HG03565 (cell line): ENCODE results near the gene CALCB.
"Not testable (repeated sequence)": the region's sequence is repeated elsewhere in the genome, so short reads cannot be mapped to it uniquely, and the experiment has no call there.

Experiments used
- ATAC-seq: cut with Tn5 transposase; IDR thresholded peaks from one replicate; pipeline ENCODE4 v1.9.1; 2021; ENCODE audit warnings: mild to moderate bottlenecking, moderate library complexity; ENCODE audit not compliant: unreplicated experiment

CALCB gene

GRCh38 chr11:15073361-15074205 is at the start of gene CALCB:
CALCB (plus strand) TSS chr11:15073593; CDS start chr11:15074719, 1,126 bp downstream.
- no peak for ATAC-seq

DNA sequence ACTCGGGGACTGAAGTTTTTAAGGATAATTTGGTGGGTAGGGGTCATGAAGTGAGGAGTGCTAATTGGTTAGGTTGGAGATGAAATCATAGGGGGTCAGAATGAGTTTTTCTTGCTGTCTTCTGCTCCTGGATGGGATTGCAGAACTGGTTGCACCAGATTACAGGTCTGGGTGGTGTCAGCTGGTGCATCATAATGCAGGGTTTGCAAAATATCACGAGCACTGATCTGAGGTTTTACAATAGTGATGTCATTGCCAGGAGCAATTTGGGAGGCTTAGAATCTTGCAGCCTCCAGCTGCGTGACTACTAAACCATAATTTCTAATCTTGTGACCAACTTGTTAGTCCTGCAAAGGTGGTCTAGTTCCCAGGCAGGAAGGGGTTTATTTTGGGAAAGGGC is 46.4 kb upstream of the CALCB start:
- no peak for ATAC-seq

DNA sequence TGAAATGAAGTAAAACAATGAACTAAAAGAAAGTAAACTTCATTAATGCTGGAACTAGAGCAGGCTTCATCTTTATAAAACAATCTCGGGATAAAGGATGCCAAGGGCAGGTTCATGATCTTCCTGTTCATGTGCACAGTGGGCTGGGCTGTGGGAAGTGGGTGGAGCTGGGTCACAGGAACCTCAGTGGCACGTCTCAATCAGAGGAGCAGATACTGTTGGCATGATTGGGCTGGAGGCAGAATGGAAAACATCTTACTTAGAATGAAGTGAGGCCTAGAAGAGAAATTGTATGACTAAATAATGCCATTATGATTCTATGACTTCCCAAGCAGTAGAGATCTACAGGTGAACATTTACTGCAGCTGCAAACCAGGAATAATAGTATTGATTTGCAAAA is 45.4 kb upstream of the CALCB start:
- no peak for ATAC-seq

DNA sequence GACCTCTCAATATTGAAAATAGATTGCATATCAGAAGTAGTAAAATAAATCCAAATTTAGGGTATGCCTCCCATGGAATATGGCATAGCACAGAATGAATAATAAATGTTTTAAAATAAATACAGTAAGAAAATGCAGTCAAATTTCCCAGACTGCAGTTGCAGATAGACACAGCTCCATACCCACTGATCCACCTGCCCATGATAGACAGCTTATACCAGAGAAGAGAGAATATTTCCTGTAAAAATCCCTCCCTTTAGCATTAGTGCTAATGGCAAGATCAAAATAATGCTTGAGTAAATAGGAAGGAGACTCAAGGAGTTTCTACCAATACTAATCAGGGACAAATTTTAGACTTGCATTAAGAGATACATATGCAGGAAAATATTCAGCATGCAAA is 45.0 kb upstream of the CALCB start:
- ATAC-seq: no peak

DNA sequence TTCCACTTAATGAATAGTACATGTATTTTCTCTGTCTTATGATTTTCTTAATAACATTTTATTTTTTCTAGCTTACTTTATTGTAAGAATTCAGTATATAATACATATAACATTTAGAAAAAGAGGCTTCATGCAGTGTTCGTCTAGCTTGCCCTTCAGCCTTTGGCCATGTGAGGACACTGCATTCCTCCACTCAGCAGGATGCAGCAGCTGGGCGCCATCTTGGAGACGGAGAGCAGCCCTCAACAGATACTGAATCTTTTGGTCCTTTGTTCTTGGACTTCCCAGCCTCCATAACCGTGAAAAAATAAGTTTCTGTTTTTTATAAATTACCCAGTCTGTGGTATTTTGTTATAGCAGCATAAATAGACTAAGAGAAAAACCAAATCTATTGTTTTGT is 41.4 kb upstream of the CALCB start:
- ATAC-seq: not testable (repeated sequence)

GRCh38 chr11:15034687-15035267 is 38.6 kb upstream of the CALCB start:
- ATAC-seq: no peak

DNA sequence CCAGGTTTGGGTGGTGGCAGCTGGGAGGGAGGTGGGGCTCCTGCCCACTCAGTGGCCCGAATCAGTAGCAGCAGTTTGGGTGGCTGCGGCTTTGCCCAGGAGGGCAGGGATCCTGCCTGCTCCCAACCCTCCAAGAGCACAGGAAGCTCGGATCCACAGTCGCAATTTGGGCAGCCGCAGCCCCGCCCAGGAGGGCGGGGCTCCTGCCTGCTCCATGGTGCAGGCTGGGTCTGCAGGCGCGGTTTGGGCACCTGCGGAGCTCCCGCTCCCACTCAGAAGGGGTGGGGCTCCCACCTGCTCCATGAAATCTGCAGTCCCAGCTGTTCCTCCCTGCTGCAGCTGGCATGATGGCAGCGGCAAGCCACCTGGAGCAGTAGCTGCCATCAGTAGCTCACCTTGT is 38.1 kb upstream of the CALCB start:
- ATAC-seq: no peak

GRCh38 chr11:15038963-15039362 is 34.4 kb upstream of the CALCB start:
- no peak for ATAC-seq

GRCh38 chr11:15045209-15045608 is 28.2 kb upstream of the CALCB start:
- ATAC-seq: no peak

DNA sequence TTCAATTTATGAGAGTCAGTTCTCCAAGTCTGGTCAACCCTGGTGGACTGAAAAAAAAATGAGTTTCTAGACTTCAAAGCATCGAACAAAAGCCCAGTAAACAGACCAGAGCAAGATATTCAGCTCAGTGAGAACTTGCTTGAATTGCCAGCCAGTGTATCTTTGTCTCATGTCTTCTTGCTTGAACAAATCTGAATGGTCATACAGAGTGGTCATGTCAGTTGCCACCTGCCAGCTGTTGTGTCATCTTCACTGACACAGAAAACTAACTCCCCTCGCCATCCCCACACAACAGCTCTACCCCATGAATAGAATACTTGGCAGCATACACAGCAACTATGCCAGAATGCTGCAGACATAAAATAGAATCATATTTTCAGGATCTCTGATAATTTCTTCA is 27.5 kb upstream of the CALCB start:
- ATAC-seq: no peak

- not testable (repeated sequence) for ATAC-seq
Observed at GRCh38 chr11:15046673-15047072, 26.7 kb upstream of the CALCB start.

- no peak for ATAC-seq
Observed at GRCh38 chr11:15048616-15049015, 24.8 kb upstream of the CALCB start.

- ATAC-seq: no peak
Observed at GRCh38 chr11:15053191-15053685, 20.2 kb upstream of the CALCB start.

- no peak for ATAC-seq
Observed at GRCh38 chr11:15055620-15056356, 17.6 kb upstream of the CALCB start.

DNA sequence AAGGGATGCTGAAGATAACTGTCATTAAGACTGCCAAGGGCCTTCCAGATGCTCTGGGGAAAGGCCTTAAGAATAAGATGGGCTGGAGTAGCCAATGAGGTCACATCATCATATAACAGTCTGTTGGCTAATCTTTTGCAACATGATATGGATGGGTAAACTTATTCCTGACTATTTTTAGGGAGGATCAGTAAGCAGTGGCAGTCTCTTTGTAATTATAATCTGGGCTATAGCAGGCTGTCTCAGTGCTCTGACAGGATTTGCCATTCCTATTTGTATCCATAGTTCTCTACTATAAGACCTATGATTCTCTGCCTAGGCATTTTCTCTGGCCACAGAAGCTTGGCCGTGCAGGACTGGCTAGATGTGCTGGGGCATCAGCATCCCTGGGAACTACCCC is 16.1 kb upstream of the CALCB start:
- ATAC-seq: no peak

- no peak for ATAC-seq
Observed at GRCh38 chr11:15059132-15059915, 14.1 kb upstream of the CALCB start.

DNA sequence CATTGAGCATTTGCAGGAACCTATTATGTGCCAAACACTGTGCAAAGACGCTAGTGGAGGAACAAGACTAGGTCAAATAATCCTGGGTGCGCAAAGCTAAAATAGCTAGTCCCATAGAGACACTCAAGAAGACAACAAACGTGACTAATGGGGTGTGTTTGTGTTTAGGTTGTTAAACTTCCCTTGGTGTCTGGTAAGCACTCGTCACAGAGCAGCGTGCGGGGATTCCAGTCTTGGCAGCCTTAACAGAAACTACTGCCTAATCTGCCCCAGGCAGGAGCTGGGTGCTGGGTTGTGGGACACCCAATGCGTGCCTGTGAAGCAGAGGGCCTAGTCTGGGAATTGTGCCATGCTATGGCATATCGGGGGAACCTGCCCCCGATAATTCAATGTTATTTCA is 10.8 kb upstream of the CALCB start:
- ATAC-seq: no peak

- not testable (repeated sequence) for ATAC-seq
Observed at GRCh38 chr11:15069751-15070150, 3.6 kb upstream of the CALCB start.

GRCh38 chr11:15071556-15072255 is 1.7 kb upstream of the CALCB start:
- ATAC-seq: no peak

- ATAC-seq: no peak
Observed at GRCh38 chr11:15072551-15073143, 746 bp upstream of the CALCB start.
